Lung (tissue), 12 donors: ENCODE data around the gene ARL8B. TPM values are rescaled to one million over a fixed set of nuclear protein-coding genes. Genes with fewer than 3 reads are reported as not detected.

Experiments used
- ATAC-seq: fragments of 200-7000 bp; cut with Tn5 transposase; one replicate; pipeline ENCODE4 v1.9.1; 2020; ENCODE audit warnings: moderate number of reproducible peaks; ENCODE audit not compliant: insufficient read depth, low FRiP score
- DNase-seq, 3 donors: peaks; one replicate each; pipeline ENCODE4 v3.0.0-alpha.2; 2013 to 2017
- H3K27ac ChIP-seq, 2 donors: one replicate each; pipeline ENCODE4 v1.5.1; 2013; ENCODE audit warnings: mild to moderate bottlenecking in 2 of 2, moderate library complexity in 2 of 2, control low read depth in 1 of 2, inconsistent platforms in 1 of 2, low read depth in 1 of 2, low read length in 1 of 2
- H3K27me3 ChIP-seq, 3 donors: one replicate each; pipeline ENCODE4 v1.5.1; 2013; ENCODE audit warnings: low read length in 2 of 3; ENCODE audit not compliant: control insufficient read depth in 3 of 3, insufficient read depth in 3 of 3
- H3K36me3 ChIP-seq, 4 donors: one replicate each; pipeline ENCODE4 v1.5.1; 2013; ENCODE audit warnings: low read length in 4 of 4, mild to moderate bottlenecking in 1 of 4, moderate library complexity in 1 of 4; ENCODE audit not compliant: control insufficient read depth in 4 of 4, insufficient read depth in 4 of 4
- H3K4me1 ChIP-seq, 5 donors: one replicate each; pipeline ENCODE4 v1.5.1; 2013; ENCODE audit warnings: low read length in 5 of 5, mild to moderate bottlenecking in 2 of 5, moderate library complexity in 1 of 5; ENCODE audit not compliant: control insufficient read depth in 5 of 5, insufficient read depth in 5 of 5
- H3K4me3 ChIP-seq: one replicate; pipeline ENCODE4 v1.5.1; 2013; ENCODE audit warnings: mild to moderate bottlenecking, control low read depth, moderate library complexity
- H3K9ac ChIP-seq, 2 donors: one replicate each; pipeline ENCODE4 v1.5.1; 2013; ENCODE audit warnings: low read length in 2 of 2, control low read depth in 1 of 2; ENCODE audit not compliant: insufficient read depth in 1 of 2
- H3K9me3 ChIP-seq, 4 donors: one replicate each; pipeline ENCODE4 v1.5.1; 2013; ENCODE audit warnings: low read length in 3 of 4, mild to moderate bottlenecking in 1 of 4, moderate library complexity in 1 of 4; ENCODE audit not compliant: control insufficient read depth in 4 of 4, insufficient read depth in 3 of 4
- CTCF ChIP-seq: IDR thresholded peaks from 2 replicates; pipeline ENCODE4 v1.5.1; 2012; ENCODE audit warnings: mild to moderate bottlenecking; ENCODE audit errors: control extremely low read depth, extremely low read depth
- WGBS, 2 donors: extraction: QIAGEN DNeasy Blood & Tissue Kit; methylation state at CpG; one replicate each; pipeline ENCODE4 v1.1.7; 2013; 5-methylcytosine and 5-hydroxymethylcytosine counted together
- polyA plus RNA-seq, 2 donors: library from polyadenylated mRNA; stranded (reverse); fragments of 200-250 nt; gene quantifications; one replicate each; pipeline ENCODE4 v1.2.1, GENCODE V29; 2013
- total RNA-seq, 2 donors: library from RNA; depleted of rRNA in 1 of 2; stranded (reverse); fragments of >200 nt in 1 of 2; gene quantifications; one replicate each; pipeline ENCODE4 v1.2.1, GENCODE V29; 2014 to 2021
- donor health status: control.
- donor health status: control.
- donor health status: Bipolar disorder and iron deficiency.
- donor health status: healthy.
- donor health status: DM: yes; HTN: yes; CAD: no.

The ARL8B gene
- total and polyA plus RNA-seq, 4 donors, result 58.9 to 108 (median 74.8) TPM

- WGBS, 2 donors, result 33 to 68% methylated on average over 1 of the region's 1 CpG
- Histone ChIP-seq H3K9ac (no peak overlapping the region), H3K27me3 (no peaks in the 10 kb centered on the region), H3K36me3 (no peaks in the 10 kb centered on the region), H3K4me1 (peaks cover 0 to 23% (median 0%) of the 10 kb centered on the region in 5 donors), H3K4me3 (no peak overlapping the region), H3K9me3 (no peaks in the 10 kb centered on the region), H3K27ac (no peak overlapping the region)
- ATAC-seq (no peak), DNase-seq (no peak)
- no peak for TF ChIP-seq CTCF
These were observed 30.1 kb upstream of the ARL8B start for GRCh38 chr3:5092018-5092417.

GRCh38 chr3:5093731-5094130 is 28.4 kb upstream of the ARL8B start:
- DNase-seq (peak in 2 of 3 donors; percentile 11 to 31), ATAC-seq (no peak)
- H3K9ac ChIP-seq, result no peak overlapping the region
- H3K4me1 ChIP-seq, result peaks cover 0 to 28% (median 0%) of the 10 kb centered on the region in 5 donors
- no peak for TF ChIP-seq CTCF
- no peaks in the 10 kb centered on the region for H3K36me3 ChIP-seq
- no peak overlapping the region for H3K27ac ChIP-seq
- WGBS, 2 donors, result 68 to 76% methylated on average over 2 of the region's 2 CpGs
- H3K9me3 ChIP-seq, result no peaks in the 10 kb centered on the region
- no peaks in the 10 kb centered on the region for H3K27me3 ChIP-seq
- H3K4me3 ChIP-seq, result no peak overlapping the region

GRCh38 chr3:5095886-5096285 is 26.2 kb upstream of the ARL8B start:
- 5 to 9% methylated on average over 34 of the region's 34 CpGs for WGBS, 2 donors
- Histone ChIP-seq H3K9ac (no peak overlapping the region), H3K36me3 (no peaks in the 10 kb centered on the region), H3K27me3 (no peaks in the 10 kb centered on the region), H3K4me3 (no peak overlapping the region), H3K27ac (peak overlapping the region in 1 of 2 donors; percentile 10), H3K9me3 (no peaks in the 10 kb centered on the region), H3K4me1 (peaks cover 0 to 28% (median 0%) of the 10 kb centered on the region in 5 donors)
- ATAC-seq, result peak; percentile 24
- TF ChIP-seq CTCF, result no peak
- DNase-seq, result peak; percentile 98 to 99 (median 98)
